BE2C (cell line): ENCODE results near the gene MYDGF. TPM values are rescaled to one million over a fixed set of nuclear protein-coding genes. Genes with fewer than 3 reads are reported as not detected.
"Not testable (repeated sequence)": the region's sequence is repeated elsewhere in the genome, so short reads cannot be mapped to it uniquely, and the experiment has no call there.

ENCODE experiments used
- DNase-seq: peaks from one replicate; pipeline ENCODE4 v3.0.0-alpha.2; 2020
- H3K27me3 ChIP-seq: fragments of 250-450 bp; sonication (Bioruptor Pico); 2 replicates; pipeline ENCODE4 v1.5.1; 2020; ENCODE audit warnings: mild to moderate bottlenecking
- H3K36me3 ChIP-seq: fragments of 250-450 bp; sonication (Bioruptor Pico); 2 replicates; pipeline ENCODE4 v1.5.1; 2020; ENCODE audit warnings: mild to moderate bottlenecking
- H3K4me1 ChIP-seq: fragments of 250-450 bp; sonication (Bioruptor Pico); 2 replicates; pipeline ENCODE4 v1.5.1; 2020
- H3K4me3 ChIP-seq: 2 replicates; pipeline ENCODE4 v1.5.1; 2011; ENCODE audit warnings: low read depth, low read length
- H3K9me3 ChIP-seq: fragments of 250-450 bp; sonication (Bioruptor Pico); 2 replicates; pipeline ENCODE4 v1.5.1; 2020
- CTCF ChIP-seq: IDR thresholded peaks from 2 replicates; pipeline ENCODE4 v1.5.1; 2012; ENCODE audit warnings: mild to moderate bottlenecking, low read depth, low read length
- polyA plus RNA-seq: library from polyadenylated mRNA; unstranded; fragments of >200 nt; gene quantifications from one replicate; pipeline ENCODE4 v1.2.1, GENCODE V29; 2012; ENCODE audit warnings: low read depth, missing spikeins; ENCODE audit not compliant: insufficient read length, insufficient read depth

MYDGF gene
- polyA plus RNA-seq, result 319 TPM

GRCh38 chr19:4669723-4670480, at the start of gene MYDGF:
Gene MYDGF, minus strand, starts transcription at chr19:4670342. Its CDS starts 8 bp downstream, at chr19:4670334.
- no peaks in the 10 kb centered on the region for H3K9me3 ChIP-seq
- TF ChIP-seq CTCF, result no peak
- peak within 1 kb of the TSS; percentile 69 for H3K4me3 ChIP-seq
- H3K4me1 ChIP-seq, result peaks cover 8% of the 10 kb centered on the region
- peak; percentile 98 for DNase-seq
- H3K27me3 ChIP-seq, result no peaks in the 10 kb centered on the region
- H3K36me3 ChIP-seq, result peaks cover 32% of the 10 kb centered on the region

DNA sequence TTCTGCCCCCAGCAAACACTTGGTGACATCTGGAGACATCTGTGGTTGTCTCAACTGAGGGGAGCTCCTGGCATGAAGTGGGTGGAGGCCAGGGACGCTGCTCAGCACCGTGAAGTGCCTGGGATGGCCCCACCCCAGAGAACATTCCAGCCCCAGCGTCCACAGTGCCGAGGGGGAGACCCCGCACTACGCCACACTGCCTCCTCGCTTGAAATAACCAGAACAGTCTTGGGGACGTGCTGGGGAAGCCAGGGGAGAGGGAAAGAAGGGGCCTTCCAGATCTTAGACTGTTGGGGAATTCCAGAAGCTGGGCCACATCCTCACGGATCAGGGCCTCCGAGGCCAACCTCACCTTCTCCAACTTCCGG, 49.3 kb upstream of the MYDGF start:
- Histone ChIP-seq H3K4me1 (0 out of 2 replicates have a peak, but pooled peaks cover 2% of the 10 kb centered on the region), H3K9me3 (no peaks in the 10 kb centered on the region), H3K27me3 (no peaks in the 10 kb centered on the region), H3K4me3 (no peak overlapping the region), H3K36me3 (peaks cover 58% of the 10 kb centered on the region)
- no peak for DNase-seq
- TF ChIP-seq CTCF, result no peak

DNA sequence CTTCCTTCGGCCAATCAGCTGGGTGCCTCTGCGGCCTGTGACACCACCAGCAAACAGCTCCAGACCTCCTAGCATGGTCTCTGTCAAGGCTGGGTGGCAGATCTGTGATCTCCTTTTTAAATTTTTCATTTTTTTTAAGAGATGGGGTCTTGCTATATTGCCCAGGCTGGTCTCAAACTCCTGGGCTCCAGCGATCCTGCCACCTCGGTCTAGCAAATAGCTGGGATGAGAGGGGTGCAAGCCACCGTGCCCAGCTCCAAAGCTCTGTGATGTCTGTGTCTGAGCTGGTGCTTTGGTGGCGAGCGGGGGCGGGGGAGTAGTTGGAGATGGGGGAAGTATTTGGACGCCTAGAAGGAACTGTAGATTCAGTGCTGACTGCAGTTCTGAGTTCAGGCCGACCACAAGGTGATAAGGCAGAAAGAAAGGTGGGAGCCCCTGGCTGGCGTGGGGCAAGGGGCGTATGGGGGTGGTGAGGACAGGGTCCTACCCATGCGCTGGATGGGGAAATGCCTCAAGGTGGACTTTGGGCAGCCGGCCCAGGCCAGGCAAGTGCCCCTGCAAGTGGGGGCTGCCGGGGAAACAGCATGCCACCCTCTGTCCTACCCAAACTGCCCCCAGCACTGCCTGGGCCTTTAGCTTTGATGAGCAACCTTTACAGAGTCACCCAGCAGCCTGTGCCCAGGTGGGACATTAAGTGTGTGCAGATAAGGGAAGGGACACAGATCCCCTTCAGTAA, 48.0 kb upstream of the MYDGF start:
- no peaks in the 10 kb centered on the region for H3K9me3 ChIP-seq
- H3K4me1 ChIP-seq, result 0 out of 2 replicates have a peak, but pooled peaks cover 2% of the 10 kb centered on the region
- TF ChIP-seq CTCF, result no peak
- H3K36me3 ChIP-seq, result peaks cover 72% of the 10 kb centered on the region
- no peak for DNase-seq
- H3K4me3 ChIP-seq, result no peak overlapping the region
- H3K27me3 ChIP-seq, result no peaks in the 10 kb centered on the region

DNA sequence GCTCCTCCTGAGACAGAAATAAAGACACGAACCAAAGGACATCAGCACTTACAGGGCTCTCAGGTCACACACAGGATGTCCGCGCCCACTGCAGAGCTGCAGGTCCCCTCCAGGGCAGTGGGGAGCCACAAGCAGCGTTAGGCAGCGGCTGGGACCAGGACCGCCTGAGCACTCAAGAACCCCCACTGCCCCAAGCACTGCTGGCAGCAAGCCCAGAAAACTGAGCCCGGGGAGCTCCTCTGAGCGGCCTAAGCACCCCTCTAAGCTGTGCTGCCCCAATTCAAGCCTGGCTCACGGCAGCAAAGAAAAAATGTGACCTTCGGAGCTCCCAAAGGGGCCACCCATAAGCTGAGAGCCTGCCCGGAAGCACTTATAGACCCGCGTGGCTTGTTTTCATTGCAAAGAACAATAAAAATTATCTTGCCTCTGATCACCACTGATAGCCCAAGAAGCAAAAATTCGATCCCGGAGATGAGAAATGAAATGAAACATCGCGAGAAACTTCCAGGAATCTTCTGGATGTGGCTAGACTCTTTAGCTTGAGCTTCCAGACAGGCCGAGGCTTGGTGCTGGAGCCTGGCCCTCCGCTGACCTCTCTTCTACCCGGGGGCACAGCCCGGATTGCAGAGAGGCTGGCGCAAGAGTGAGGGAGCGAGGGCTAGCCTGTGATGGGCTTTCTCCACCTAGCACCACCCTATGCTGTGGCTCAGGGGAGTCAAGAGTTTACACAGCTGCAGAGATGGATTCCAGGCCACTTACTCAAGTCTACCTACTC, 47.2 kb upstream of the MYDGF start:
- H3K27me3 ChIP-seq, result no peaks in the 10 kb centered on the region
- H3K36me3 ChIP-seq, result peaks cover 79% of the 10 kb centered on the region
- no peak for TF ChIP-seq CTCF
- DNase-seq, result no peak
- no peaks in the 10 kb centered on the region for H3K9me3 ChIP-seq
- H3K4me3 ChIP-seq, result no peak overlapping the region
- no peaks in the 10 kb centered on the region for H3K4me1 ChIP-seq

DNA sequence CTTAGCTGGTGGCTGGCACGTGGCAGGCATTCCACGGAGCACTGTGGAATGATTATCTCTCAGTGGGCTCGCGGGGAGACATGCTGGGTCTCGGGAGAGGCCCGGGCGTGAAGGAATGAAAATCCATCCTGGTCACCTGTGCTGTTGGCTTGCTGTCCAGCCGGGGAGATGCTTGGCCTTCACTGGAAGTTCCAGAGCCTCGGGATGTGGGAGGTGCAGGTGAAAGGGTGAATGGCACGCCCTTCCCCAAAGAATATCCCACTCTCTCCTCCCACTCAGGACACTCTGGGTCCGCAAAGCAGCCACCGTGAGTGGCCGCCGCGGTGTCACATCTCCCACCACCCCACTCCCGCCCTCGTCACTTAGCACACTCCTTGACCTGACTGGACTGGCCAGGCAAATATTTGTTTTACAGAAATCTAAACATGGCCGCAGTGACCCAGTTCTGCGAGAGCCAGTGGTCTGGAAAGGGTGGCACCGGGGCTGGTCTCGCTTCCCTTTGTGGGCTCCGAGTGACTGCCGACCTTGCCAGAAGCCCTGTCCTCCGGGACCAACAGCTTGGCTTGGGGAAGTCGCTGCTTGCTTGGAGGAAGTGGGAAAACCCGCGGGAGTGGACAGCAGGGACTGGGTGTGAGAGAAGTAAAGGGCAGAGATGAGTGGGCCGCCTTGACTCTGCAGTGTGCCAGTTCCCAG, 45.5 kb upstream of the MYDGF start:
- Histone ChIP-seq H3K36me3 (peaks cover 87% of the 10 kb centered on the region), H3K4me3 (no peak overlapping the region), H3K27me3 (no peaks in the 10 kb centered on the region), H3K4me1 (no peaks in the 10 kb centered on the region; the same call in 1 of the 2 replicates), H3K9me3 (no peaks in the 10 kb centered on the region)
- no peak for TF ChIP-seq CTCF
- no peak for DNase-seq

- H3K27me3 ChIP-seq, DNase-seq, H3K9me3 ChIP-seq, H3K4me3 ChIP-seq, H3K4me1 ChIP-seq: not testable (repeated sequence)
- peaks cover 85% of the 10 kb centered on the region for H3K36me3 ChIP-seq
These were observed 45.0 kb upstream of the MYDGF start for GRCh38 chr19:4715178-4715528.
